Measurements from ENCODE around the gene SLC13A3.

The SLC13A3 gene

DNA sequence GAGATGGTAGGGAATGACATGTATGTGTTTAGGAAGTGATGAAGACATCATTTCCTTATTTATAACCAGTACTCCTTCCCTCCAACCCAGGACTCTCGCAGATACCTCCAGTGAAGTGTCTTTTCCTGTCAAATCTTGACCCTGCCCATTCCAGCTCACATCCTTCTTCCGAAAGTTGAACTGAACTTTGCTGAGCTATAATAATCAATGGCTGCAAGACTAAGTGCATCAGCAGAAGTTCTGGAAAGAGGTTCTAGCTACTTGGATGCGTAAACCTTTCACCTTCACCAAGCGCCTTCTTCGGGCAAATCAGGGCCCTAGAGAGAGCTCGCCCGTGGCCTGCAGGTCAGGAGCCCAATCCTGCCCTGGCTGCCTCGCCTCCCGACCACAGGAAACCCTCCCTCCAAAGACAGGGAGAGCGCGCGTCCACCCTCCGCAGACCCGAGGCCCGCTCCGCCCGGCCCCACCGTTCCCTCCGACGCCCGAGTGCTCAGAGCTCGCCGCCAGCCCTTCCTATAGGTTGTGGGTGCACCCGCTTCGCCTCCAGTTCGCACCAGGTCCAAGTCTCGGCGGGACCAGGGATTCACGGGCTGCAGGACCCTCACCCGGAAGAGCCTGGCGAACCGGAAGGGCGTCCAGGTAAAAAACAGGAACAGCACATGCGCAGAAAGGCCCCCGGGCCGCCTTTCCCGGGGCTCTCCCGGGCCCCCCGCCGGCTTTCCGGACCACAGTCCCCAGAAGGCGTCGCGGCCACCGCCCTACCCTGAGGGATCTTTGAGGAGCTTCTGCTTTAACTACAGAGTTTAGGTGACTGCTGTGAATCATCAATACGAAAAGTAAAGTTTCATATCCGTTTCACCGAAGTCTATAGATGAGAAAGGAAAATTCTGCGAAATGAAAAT lies 138.1 kb downstream of the SLC13A3 start, which contains the start of gene ZNF334:
Gene ZNF334, minus strand, starts transcription at position 617 of the 902 bp plus-strand sequence. CDS start 1,457 bp downstream, outside the sequence.
- no peak for DNase-seq

DNA sequence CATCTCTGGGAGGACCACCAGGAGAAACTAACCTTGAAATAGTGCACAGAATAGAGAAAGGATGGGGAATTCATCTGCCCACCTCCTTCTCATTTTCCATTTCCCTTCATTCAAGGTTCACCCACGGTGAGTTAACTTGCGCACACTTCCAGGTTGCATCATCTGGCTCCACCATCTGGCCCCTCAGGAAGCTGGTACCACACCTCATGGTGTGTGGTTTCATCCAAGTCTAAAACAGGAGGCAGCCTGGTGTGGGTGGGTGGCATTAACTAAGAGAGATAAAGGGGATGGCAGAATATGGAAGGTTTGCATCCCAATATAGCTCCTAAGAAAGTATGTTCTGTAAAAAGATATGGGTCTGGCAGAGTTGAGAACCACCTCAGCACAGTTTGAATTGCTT lies 141.7 kb downstream of the SLC13A3 start:
- DNase-seq: no peak
